ENCODE data around the gene NPIPA8.
"Not testable (repeated sequence)": the region's sequence is repeated elsewhere in the genome, so short reads cannot be mapped to it uniquely, and the experiment has no call there.

NPIPA8 gene

GRCh38 chr16:18336636-18337035 is at the start of gene NPIPA8:
Gene NPIPA8 (minus strand): TSS chr16:18336736. CDS start chr16:18332662, 4,074 bp downstream.
- not testable (repeated sequence) for DNase-seq (ENCODE audit: low read depth in 2 of 2); H3K4me3 ChIP-seq (replicated peaks in 1 of 2; ENCODE audit: low read depth in 2 of 2, low read length in 2 of 2)

- H3K4me3 ChIP-seq (replicated peaks in 1 of 2; ENCODE audit: low read depth in 2 of 2, low read length in 2 of 2); DNase-seq (ENCODE audit: low read depth in 2 of 2): not testable (repeated sequence)
Measured at GRCh38 chr16:18385285-18385684, 48.7 kb upstream of the NPIPA8 start.

GRCh38 chr16:18384869-18385268 is 48.3 kb upstream of the NPIPA8 start:
- H3K4me3 ChIP-seq (replicated peaks in 1 of 2; ENCODE audit: low read depth in 2 of 2, low read length in 2 of 2); DNase-seq (ENCODE audit: low read depth in 2 of 2): not testable (repeated sequence)

DNA sequence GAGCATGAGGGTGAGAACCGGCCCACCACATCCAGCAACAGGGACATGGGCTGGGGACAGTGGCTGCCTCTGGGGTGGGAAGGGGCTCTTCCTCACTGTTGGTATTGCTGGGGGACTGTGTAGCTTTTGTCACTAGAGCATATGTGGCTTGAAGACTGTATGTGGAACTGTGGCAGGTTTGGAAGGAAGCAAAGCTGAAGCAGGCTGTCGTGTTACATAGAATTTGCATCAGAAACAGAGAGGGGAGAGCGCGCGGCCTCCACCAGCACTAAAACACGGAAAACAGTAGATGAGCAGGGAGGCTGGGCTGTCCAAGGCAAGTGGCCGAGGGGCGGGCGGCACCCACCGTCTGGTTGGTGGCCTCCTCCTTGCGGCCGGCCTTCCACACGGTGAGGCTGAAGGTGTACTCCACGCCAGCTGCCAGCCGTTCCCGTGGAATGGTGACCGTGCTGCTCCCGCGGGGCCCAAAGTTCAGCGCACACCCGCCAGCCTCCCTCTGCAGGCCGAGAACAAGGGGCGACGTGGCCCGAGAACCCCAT is 47.6 kb upstream of the NPIPA8 start:
- DNase-seq (ENCODE audit: low read depth in 2 of 2); H3K4me3 ChIP-seq (replicated peaks in 1 of 2; ENCODE audit: low read depth in 2 of 2, low read length in 2 of 2): not testable (repeated sequence)

DNA sequence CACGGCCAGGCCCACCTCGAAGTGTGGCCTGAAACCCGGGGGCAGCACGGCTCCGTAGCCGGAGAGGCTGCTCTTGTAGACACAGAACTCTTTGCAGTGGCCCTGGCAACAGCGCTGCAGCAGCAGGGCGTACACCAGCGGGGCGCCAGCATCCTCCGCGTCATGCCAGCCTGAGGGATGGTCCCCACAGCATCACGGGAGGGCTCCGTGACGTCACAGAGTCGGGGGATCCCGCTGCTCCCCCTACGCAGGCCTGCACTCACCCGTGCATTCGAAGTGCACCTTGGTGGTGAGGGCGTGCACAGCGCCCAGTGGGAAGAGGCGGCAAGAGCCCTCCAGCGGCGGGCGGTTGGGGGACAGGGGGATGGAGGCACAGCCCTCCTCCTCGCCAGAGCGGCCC is 46.2 kb upstream of the NPIPA8 start:
- not testable (repeated sequence) for DNase-seq (ENCODE audit: low read depth in 2 of 2); H3K4me3 ChIP-seq (replicated peaks in 1 of 2; ENCODE audit: low read depth in 2 of 2, low read length in 2 of 2)

DNA sequence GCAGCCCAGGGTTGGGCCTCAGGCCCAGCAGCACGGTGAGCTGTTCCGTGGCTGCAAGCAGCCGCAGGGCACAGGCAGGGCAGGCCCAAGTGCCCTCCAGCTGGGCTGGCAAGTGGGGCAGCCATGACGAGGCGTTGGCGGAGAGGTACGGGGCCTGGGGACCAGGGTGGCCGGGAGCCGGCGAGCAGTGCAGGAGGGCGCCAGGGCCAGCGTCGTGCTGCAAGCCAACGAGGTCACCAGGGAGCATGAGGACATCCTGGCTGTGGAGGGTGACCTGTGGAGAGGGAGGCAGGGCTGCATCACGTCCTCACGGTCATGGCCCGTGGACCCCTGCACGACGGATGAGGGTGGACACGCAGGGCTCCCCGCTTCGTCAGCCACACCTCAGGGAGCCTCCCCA is 11.2 kb upstream of the NPIPA8 start:
- DNase-seq (ENCODE audit: low read depth in 2 of 2); H3K4me3 ChIP-seq (replicated peaks in 1 of 2; ENCODE audit: low read depth in 2 of 2, low read length in 2 of 2): not testable (repeated sequence)

DNA sequence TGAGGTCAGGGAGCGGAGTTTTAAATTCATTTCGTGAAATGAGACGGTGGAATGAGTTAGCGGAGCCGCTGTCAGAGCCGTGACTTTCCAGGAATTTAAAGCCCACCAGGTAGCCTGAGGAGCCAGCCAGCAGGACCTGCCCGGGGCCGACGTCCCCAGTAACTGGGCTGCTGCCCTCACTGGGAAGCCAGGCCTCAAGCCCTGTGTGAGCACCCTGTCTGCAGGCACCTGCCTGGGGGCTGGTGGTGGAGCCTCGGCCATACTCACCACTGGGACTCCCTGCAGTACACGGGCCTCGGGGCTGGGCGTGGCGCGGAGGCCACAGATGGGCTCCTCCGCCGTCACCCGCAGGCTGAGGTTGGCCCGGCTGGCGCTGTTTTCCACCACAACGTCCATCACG is 10.5 kb upstream of the NPIPA8 start:
- H3K4me3 ChIP-seq (replicated peaks in 1 of 2; ENCODE audit: low read depth in 2 of 2, low read length in 2 of 2); DNase-seq (ENCODE audit: low read depth in 2 of 2): not testable (repeated sequence)

GRCh38 chr16:18344634-18345033 is 8.1 kb upstream of the NPIPA8 start:
- not testable (repeated sequence) for DNase-seq (ENCODE audit: low read depth in 2 of 2); H3K4me3 ChIP-seq (replicated peaks in 1 of 2; ENCODE audit: low read depth in 2 of 2, low read length in 2 of 2)

GRCh38 chr16:18341986-18342385 is 5.5 kb upstream of the NPIPA8 start:
- not testable (repeated sequence) for DNase-seq (ENCODE audit: low read depth in 2 of 2); H3K4me3 ChIP-seq (replicated peaks in 1 of 2; ENCODE audit: low read depth in 2 of 2, low read length in 2 of 2)

- DNase-seq (ENCODE audit: low read depth in 2 of 2); H3K4me3 ChIP-seq (replicated peaks in 1 of 2; ENCODE audit: low read depth in 2 of 2, low read length in 2 of 2): not testable (repeated sequence)
Measured at GRCh38 chr16:18341417-18341960, 5.0 kb upstream of the NPIPA8 start.

DNA sequence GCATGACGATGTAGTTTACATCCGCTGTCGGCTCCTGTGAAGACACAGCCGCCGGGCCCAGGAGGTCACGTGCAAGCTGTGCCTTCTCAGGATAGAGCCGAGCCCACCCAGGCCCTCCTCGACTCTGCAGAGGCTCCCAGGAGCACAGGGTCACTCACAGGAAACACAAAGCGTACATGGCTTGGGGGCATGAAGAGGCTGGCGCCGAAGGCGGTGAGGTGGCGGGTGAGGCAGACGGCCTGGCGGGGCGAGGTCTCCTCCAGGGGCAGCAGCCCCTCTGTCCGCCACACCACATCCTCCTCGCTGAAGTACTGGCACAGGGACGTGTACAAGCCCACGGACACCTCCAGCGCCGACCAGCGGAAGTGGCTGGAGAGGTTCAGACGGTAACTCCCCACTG is 2.7 kb upstream of the NPIPA8 start:
- not testable (repeated sequence) for DNase-seq (ENCODE audit: low read depth in 2 of 2); H3K4me3 ChIP-seq (replicated peaks in 1 of 2; ENCODE audit: low read depth in 2 of 2, low read length in 2 of 2)

DNA sequence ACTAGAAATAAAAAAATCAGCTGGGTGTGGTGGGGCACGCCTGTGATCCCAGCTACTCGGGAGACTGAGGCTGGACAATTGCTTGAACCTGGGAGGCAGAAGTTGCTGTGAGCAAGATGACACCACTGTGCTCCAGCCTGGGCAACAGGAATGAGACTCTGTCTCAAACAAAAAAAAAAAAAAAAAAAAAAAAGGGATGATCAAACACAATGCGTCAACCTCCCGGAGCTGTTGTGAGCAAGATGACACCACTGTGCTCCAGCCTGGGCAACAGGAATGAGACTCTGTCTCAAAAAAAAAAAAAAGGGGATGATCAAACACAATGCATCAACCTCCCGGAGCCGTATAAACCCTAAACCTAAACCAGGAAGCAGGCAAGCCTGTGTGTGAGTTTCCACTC is 24.7 kb downstream of the NPIPA8 start:
- H3K4me3 ChIP-seq (replicated peaks in 1 of 2; ENCODE audit: low read depth in 2 of 2, low read length in 2 of 2); DNase-seq (ENCODE audit: low read depth in 2 of 2): not testable (repeated sequence)

- not testable (repeated sequence) for DNase-seq (ENCODE audit: low read depth in 2 of 2); H3K4me3 ChIP-seq (replicated peaks in 1 of 2; ENCODE audit: low read depth in 2 of 2, low read length in 2 of 2)
Measured at GRCh38 chr16:18309159-18309558, 27.4 kb downstream of the NPIPA8 start.

DNA sequence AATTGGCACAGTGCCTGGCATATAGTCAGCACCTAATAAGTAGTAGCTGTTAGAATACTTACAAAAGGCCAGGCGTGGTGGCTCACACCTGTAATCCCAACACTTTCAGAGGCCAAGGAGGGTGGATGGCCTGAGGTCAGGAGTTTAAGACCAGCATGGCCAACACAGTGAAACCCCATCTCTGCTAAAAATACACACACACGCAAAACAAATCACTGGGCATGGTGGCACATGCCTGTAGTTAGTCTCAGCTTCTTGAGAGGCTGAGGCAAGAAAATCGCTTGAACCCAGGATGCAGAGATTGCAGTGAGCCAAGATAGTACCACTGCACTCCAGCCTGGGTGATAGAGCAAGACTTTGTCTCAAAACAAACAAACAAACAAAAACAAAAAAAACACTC is 29.3 kb downstream of the NPIPA8 start:
- DNase-seq (ENCODE audit: low read depth in 2 of 2); H3K4me3 ChIP-seq (replicated peaks in 1 of 2; ENCODE audit: low read depth in 2 of 2, low read length in 2 of 2): not testable (repeated sequence)

GRCh38 chr16:18306066-18306465 is 30.5 kb downstream of the NPIPA8 start:
- H3K4me3 ChIP-seq (replicated peaks in 1 of 2; ENCODE audit: low read depth in 2 of 2, low read length in 2 of 2), result not testable (repeated sequence)

DNA sequence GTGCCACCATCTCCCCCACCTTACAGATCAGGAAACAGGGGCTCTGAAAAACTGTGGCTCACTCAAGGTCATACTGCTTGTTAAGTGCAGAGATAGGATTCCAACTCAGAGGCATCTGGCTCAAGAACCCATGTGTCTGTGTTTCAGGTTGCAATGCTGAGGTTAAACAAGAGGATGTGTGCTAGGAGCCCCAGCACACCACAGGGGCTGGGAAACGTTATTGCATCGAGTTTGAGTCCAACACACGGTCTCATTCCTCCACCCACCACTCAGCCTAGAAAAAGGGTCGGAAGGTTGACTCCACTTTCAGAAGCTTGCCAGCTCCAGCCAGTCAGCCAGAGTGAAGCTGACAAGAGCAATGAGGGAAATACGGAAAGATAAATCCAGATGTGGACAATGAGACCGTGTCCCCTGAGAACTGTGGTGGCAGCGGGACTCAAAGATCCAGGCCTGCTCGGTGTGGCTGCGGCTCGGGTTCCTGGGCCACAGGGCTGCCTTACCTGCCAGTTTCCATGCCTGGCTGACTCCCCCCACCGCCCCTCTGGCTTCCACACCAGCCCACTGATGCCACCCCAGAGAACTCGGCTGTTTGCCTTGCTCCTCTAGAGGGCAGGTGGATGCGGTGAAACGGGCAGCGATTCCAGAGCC is 33.4 kb downstream of the NPIPA8 start:
- H3K4me3 ChIP-seq (replicated peaks in 1 of 2; ENCODE audit: low read depth in 2 of 2, low read length in 2 of 2), result not testable (repeated sequence)

More at GRCh38 chr16:18306066-18306465, 30.5 kb downstream of the NPIPA8 start:
- DNase-seq (ENCODE audit: low read depth in 2 of 2), result not testable (repeated sequence)

DNA sequence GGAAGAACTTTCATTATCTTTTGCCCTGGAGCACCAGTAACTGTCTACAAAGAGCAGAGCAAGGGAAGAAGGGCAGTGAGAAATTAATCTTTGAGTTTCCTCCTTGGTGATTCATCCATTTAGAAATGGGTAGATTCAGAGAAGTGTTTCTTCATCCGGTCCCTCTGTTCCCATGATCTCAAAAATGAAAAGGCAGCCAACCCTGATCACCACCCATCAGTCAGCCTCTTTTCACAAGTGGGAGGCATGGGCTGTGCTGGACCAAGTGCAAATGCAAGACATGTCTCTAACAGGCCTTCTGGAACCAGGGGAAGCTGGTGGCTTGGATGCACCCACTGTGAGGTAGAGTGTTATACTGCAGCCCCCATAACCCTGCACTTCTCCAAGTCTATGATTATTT is 38.8 kb downstream of the NPIPA8 start:
- not testable (repeated sequence) for H3K4me3 ChIP-seq (replicated peaks in 1 of 2; ENCODE audit: low read depth in 2 of 2, low read length in 2 of 2); DNase-seq (ENCODE audit: low read depth in 2 of 2)

More for the DNA sequence above, 33.4 kb downstream of the NPIPA8 start:
- DNase-seq (ENCODE audit: low read depth in 2 of 2), result not testable (repeated sequence)

DNA sequence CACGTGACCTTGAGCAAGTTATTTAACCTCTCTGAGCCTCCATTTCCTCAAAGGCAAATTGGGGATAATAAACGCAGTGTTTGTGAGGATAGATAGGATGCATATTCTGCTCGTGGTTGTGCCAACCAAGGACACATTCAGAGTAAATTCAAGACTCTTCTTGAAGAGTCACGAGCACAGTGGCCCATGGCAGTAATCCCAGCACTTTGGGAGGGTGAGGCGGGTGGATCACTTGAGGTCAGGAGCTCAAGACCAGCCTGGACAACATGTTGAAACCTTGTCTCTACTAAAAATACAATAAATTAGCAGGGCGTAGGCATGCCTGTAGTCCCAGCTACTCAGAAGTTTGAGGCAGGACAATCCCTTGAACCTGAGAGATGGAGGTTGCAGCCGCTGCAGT is 39.6 kb downstream of the NPIPA8 start:
- not testable (repeated sequence) for DNase-seq (ENCODE audit: low read depth in 2 of 2); H3K4me3 ChIP-seq (replicated peaks in 1 of 2; ENCODE audit: low read depth in 2 of 2, low read length in 2 of 2)

DNA sequence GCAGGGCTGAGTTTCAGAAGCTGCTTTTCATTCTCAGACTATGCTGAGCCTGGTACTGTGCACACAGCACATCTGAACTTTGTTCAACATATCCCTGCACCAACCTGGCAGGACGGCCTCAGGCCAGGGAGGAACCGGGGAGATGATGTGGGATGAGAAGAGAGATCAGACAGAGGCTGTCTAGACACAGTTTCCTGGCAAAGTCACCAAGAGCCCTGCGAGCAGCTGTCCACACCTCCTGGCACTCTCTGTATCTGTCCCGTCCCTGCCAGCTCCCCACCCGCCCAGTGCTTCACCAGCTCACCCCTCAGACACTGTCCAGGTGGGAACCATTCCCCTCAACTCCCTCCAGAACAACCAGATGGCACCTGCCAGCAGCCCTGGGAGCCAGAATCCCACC is 42.2 kb downstream of the NPIPA8 start:
- not testable (repeated sequence) for H3K4me3 ChIP-seq (replicated peaks in 1 of 2; ENCODE audit: low read depth in 2 of 2, low read length in 2 of 2)

More for the DNA sequence above, 42.2 kb downstream of the NPIPA8 start:
- not testable (repeated sequence) for DNase-seq (ENCODE audit: low read depth in 2 of 2)

All from cardiac fibroblast (primary cell).